Stimulated activated CD8-positive, alpha-beta memory T cell treated with anti-CD3 and anti-CD28 coated beads, Interleukin-15, amount 100 ng/mL, for 48 hours (primary cell): Measurements from ENCODE around the gene XG.

Experiments used
- DNase-seq, 2 donors: peaks; one replicate each; pipeline ENCODE4 v3.0.0-alpha.2; 2020; ENCODE audit warnings: low read depth in 2 of 2

XG gene

DNA sequence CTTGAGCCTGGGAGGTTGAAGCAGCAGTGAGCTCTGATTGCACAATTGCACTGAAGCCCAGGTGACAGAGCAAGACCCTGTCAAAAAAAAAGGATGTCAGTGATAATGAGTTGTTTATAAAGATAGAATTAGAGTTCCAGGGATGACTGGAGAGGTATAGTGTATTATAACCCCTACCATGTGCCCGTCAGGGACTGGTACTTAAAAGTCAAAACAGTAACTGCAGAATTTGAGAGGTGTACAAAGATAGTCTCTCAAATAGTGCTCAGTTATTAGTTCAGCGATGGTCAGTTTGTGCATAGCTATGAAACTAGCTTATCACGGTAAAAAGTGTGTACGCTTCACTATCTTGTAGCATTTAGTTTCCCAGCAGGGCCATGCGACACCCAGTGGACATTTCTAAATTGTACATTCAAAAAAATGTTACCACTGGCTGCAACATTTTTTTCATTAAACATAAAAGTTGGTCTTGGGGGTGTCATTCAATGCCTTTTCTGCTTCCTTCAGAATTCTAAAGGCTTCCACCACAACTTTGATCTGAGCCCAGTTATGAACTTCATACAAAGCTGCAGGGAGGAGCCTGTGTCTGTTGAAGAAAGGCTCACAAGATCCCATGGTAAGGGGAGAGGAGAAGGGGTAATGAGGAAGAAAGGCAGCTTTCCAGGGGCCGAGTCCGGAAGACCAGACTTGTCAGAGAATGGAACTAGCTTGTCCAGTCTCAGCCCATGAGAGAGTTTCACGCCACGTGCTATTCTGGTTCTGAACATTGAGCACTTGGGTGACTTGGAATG, 67.7 kb downstream of the XG start:
- no peak for DNase-seq

DNA sequence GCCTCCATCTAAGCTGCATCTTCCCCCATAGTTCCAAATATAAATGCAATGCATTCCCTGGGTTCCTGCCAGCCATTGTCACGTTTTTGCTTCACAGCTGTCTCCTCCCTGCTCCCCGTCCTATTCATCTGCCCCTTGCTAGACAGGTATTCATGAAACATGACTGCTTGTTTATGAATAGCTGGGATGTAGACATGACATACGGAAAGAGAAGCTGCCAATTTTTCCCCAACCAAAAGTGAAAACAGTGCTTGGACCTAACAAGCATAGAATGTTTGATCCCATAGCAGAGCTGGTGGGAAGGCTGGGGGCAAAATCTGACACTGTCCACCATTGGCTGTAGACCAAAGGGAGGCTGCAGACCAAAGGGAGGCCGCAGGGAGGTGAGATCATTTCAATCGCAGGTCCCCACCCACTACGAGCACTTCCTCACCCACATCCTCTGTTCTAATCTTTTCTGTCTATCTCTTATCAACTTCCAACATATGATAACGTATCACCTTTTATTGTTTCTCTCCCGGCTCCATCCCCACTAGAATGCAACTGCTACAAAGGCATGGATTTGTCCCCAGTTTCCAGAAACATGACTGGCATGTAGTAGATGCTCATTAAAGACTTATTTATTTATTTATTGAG, 68.4 kb downstream of the XG start:
- no peak for DNase-seq

DNA sequence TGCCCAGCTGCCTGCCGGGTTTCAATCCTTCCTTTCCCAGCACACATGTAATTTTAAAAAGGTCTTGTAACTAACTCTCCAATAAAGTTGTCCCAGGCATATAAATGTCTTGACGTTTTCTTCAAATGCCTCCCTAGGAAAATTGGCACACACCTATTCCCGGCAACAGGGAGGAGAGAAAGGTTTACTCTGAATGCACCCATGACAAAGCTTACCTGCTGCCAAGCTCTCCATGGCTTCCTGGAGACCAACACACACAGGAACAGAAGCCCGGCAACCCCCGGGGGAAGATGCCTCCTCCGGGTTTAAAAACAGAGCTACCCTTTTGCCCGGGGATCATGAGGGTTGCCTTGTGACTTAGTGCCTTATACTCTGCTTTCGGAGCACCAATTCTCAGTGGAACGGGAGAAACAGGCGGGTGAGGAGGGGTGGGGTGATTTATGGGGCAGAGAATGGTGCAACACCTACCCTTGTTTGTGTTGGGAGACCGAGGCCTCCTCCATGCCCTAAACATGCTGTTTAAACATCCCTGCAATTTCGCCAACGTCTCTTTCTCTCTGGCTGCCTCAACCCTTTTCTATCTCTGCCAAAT, 72.1 kb downstream of the XG start:
- DNase-seq = no peak

DNA sequence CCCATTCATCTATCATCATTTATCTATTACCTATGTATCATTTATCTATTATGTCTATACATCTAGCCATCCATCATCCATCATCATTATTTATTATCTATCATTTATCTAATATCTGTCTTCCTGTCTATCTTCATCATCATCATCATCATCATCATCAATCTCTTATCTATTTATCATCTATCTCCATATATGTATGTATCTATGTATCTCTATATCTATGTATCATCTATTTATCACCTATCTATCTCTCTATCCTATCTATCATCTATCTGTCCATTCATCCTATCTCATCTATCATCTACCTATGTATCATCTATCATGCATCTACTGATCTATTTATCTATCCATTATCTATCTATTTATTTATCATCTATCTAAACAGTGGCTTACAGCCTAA, 73.0 kb downstream of the XG start:
- no peak for DNase-seq

DNA sequence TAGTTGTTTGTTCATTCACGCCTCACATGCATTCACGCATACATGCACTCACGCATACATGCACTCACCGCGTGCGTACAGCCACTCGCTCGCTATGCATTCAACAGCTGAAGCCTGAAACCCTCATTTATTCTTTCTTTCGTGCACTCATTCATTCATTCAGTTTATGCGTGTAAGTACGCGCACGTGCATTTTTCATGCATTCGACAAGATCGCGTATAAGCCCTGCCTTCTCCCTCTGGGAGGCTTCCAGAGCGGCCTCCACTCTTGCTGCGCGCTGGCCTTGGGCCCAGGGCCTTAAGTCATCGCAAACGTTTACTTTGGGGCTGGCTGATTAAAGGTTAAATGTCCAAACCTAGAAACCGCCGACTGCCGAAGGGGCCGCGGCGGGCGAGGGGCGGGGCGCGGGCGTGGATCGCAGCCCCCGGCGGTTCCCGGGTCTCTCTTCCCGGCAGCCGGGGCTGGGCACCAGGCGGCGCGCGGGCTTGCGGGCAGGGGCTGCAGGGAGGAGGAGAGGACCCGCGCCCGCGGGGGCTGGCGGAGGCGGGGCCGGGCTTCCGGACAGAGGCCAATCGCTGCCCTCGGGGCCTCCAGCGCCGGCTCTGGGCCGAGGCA, 76.6 kb downstream of the XG start, which contains the start of gene GYG2:
Gene GYG2 (plus strand): TSS at position 587 of the 615 bp plus-strand sequence. CDS start 1,259 bp downstream, outside the sequence.
- DNase-seq = no peak

DNA sequence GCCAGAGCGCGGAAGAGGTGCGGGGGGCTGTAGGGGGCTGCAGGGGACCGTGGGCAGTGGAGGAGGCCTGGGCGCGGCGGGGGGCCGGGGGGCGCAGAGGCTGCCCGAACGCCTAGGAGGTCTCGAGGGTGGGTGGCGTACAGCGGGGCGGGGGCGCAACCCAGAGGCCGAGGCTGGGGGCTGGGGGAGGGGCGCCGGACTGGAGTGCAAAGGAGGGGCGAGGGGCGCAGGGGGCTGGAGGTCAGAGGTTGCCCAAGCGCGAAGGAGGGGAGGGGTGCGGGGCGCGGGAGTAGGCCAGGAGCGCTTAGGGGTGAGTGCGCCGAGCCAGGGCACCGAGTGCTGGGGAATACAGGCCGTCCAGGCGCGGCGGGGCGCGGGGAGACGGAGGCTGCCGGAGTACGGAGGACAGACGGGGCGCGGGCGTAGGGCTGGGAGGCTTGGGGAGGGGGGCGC, 77.1 kb downstream of the XG start:
- no peak for DNase-seq

DNA sequence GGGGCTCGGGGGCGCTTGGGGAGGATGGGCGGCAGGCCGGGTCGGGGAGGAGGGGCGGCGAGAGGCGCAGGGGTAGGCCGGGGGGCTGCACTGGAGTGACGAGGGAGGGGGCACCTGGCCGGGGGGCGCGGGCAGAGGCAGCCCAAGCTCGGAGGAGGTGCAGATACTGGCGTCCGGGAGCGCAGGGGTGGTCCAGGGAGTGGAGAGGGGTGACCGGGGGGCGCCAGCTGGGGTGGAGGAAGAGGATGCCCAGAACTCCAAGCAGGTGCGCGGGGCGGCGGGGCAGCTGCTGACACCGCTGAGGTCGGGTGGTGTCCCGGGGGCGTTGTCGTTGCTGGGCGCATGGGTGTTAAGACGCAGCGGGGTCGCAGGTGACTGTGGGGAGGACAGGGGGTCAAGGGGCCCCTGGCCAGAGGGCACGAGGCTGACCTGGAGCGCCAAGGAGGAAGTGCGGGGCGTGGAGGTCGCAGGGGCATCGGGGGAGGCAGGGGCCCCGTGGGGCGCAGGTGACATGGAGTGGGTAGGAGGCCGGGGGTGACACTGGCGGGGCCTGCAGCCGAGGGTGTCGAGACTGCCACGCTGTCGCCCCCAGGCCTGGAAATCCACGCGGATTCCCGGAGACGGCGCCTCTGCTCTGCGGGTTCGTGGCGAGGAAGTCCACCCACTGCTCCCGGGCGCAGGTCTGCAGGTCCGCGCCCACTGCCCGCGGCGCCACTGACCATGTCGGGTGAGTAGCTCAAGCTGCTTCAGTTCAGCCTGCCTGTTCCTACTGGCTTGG, 77.8 kb downstream of the XG start:
- no peak for DNase-seq

DNA sequence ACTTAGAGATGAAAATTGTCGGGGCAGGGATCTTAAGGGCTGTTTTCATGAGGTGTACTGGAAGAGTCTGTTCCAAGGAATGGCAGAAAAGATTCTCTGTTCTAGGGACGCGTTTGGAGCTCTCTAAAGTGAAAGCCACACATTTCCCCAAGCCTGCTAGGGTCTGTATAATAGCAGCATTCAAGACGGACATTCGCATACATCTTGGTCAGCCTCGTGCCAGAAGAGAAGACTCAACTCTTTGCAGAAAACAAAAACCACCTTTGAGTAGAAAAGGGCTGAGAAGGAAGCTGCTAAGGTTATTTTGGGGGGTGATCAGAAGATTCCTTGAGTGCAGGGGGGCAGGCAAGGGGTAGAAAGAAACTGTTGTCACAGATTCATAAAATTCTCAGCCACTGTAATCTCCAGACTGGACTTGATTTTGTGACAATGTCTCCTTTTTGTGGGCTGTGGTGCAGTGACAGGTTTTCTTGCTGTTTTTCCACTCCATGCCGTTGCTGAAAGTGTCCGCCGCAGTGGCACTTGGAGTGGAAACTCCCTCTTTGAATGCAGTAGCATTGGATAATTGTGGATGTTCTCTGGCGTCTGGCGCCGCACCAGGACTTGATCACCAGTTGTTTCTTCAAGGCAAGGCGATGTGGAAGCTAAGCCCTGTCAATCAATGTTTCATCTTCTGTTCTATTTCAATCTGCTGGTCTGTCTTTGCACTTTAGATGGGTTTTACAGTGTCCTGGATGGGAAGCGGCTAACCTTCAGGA, 79.8 kb downstream of the XG start:
- DNase-seq = no peak

DNA sequence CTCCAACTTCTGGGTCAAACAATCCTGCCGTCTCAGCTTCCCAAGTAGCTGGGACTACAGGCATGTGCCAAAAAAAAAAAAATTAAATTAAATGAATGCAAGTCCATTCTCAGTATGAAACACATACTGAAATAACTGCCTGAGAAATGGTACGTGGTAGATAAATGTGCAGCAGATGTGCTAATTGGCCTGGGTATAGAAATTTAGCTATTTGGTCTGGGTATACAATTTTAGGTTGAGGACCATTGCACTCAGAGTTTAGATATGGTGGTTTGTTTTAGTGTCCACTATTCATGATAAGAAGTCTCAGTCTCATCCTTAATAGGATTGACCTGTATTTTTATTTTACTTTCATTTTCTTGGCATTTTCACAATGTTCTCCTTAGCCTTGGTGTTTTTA, 86.1 kb downstream of the XG start:
- no peak for DNase-seq

DNA sequence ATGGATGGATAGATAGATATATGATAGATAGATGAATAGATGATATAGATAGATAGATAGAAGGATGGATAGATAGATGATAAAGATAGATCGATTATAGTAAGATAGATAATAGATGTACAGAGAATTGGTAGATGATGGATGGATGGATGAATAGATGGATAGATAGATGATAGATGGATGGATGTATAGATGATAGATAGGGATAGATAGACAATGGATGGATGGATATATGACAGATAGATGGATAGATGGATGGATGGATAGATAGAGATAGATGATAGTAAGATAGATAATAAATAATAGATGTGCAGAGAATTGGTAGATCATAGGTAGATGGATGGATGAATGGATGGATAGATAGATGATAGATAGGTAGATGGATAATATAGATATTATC, 89.1 kb downstream of the XG start:
- no peak for DNase-seq

DNA sequence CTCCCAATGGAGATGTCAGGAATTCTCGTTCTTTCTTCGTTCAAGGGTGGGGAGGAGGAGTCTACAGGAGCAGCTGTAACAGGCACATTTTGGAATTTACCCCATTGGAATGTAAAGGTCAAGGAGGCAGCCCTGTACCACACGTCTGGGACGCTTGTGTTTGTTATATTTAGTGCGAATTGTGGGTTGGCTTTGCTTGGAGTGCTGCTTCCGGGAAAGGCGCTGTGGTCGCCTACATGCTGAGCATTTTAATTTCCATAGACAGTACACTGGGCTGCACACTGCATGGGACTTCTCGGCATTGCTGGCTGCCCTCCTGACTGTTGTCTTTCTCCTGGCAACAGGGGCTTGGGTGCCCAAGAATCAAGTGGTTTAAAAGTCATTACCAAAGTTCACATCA, 89.7 kb downstream of the XG start:
- no peak for DNase-seq

DNA sequence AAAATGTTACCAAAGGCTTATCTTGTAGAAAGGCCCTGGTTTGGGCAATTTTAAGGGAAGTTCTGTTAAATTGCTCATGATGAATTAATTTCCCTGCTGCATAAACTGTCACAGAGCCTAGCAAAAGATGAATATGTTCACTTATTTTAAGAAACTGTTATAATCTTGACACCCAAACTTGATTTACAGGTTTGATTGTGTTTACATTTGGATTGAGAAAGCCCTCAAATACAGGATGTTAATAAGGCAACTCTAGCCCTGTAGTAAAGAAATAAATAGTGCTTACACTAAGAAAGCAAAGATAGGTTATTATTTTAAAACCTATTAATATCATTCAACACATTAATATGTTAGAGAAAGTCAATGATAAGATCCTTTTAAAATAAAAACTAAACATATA, 95.2 kb downstream of the XG start:
- no peak for DNase-seq

DNA sequence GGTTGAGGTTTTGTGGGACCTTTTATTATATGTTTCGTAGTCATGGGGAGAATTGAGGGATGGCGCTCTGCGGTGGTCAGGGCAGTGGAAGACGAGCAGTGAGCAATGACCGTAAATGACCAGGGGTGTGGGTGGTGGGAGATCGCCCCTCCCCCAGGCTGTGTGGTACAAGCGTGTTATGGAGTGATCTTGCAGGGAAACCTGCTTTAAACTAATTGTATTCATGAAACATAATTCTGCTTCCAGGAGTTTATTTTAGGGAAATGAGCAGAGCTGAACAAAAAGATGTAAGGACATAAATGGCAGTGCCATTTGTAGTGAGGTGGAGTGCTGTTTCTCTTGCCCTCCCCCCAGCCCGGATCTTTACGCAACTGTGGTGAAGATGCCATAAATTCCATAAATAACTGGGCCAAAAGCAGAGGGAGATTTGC, 97.0 kb downstream of the XG start:
- no peak for DNase-seq

DNA sequence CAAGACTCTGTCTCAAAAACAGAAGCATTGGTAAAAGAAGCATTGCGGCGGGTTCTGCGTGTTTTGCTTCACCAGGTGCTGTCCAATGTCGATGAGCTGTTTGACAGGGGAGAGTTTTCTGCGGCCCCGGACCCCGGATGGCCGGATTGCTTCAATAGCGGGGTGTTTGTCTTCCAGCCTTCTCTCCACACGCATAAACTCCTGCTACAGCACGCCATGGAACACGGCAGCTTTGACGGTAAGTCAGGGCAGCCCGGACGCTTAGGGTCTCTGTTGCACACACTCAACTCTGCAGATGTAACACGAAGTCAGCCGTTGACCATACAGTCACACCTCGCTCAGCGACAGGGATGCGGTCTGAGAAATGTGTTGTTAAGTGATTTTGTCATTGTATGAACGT, 103.1 kb downstream of the XG start:
- no peak for DNase-seq

DNA sequence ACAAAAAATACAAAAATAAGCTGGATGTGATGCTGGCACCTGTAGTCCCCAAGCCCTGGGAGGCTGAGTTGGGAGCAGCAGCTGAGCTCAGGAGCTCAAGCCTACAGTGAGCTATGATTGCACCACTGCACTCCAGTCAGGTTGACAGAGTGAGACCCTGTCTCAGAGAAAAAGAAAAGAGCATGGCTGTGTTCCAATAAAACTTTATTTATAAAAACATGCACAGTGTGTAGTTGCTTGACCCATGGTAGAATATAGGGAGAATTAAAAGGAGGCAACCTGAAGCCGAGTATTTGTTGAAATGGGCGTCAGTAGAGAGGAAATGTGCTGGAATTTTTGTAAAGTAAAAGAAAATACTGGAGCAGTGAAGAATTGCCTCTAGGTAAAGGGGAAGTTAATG, 103.9 kb downstream of the XG start:
- no peak for DNase-seq

DNA sequence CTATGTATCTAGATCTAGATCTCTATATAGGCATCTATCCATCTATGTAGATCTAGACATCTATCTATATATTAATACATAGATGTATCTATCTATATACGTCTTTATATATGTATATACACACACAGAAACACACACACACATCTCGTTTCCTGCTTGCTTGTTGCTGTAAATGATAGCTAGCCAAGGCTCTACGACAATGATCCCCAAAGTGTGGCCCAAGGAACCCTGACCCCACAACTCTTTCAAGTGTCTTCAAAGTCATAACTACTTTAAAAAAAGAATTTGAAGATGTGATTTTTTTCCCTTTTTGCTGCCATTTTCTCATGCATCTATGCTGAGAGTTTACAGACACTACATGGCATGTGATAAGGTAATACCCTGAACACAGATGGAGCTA, 105.7 kb downstream of the XG start:
- no peak for DNase-seq

DNA sequence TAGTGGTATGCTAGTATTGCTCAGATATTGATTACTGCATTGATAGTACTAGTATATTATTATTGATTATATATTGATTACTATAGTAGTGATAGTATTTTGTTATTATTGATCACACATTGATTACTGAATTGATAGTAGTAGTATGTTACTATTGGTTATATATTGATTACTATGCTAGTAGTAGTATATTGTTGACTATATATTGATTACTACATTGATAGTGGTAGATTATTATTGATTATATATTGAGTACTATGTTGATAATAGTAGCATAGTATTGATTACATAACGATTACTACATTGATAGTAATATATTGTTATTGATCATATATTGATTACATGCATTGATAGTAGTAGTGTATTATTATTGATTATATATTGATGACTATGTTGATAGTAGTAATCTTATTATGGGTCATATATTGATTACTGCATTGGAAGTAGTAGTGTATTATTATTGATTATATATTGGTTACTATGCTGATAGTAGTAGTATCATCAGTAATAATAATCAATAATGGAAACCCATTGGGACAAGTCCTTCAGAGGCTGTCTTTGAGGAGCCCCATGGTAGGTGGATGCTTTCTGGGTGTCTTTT, 107.5 kb downstream of the XG start:
- DNase-seq = no peak

DNA sequence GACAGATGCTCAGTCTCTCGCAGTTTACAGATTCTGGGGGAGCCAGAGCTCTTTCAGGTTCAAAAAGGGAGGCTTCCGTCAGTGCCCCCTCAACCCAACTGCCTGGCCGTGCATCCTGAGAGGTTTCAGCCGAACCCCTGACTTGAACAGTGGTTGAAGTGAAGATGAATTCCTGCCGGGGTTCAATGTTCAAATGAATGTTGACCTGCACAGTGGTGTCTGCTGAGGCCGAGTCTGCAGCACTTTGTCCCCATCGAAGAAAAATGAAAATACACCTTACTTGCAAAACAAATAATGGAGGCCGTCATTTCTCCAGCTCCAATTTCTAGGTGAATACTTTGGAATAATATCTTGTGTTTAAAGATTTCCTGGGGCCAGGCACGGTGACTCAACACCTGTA, 110.6 kb downstream of the XG start:
- DNase-seq = no peak

DNA sequence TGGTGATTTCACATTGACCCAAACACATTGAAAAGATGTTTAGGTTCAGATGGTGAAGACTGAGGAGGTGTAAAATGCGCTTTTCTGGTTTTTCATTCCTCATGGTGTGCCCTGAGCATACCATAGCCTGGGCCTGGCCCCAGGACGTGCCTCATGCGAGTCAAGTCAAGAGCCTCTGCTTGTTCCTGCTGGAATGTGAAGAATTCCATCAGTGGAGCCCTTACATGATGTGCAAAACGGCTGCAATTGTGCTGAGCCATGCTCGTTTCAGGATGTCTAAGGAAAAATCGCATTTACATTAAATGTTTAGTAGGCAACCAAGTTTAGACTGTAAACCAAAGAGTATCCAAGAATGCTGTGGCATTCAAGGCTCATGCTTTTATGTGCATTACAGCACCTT, 111.8 kb downstream of the XG start:
- no peak for DNase-seq
